T-helper 1 cell treated with Interleukin-12 subunit alpha and Interleukin-12 subunit beta and Interleukin-4 antibody, amounts not matched to agents 30 ng/mL and 1 ng/mL, for 36 hours (primary cell): ENCODE results near the gene ZNF668. TPM values are rescaled to one million over a fixed set of nuclear protein-coding genes. Genes with fewer than 3 reads are reported as not detected.
"Not testable (repeated sequence)": the region's sequence is repeated elsewhere in the genome, so short reads cannot be mapped to it uniquely, and the experiment has no call there.

Source experiments
- intact Hi-C: fragments of 100-400 bp; cut with micrococcal nuclease; formaldehyde crosslinking; loops from one replicate; pipeline ENCODE4 v1.15.1; 2024
- total RNA-seq: library from RNA; stranded (reverse); gene quantifications from 2 replicates; pipeline ENCODE4 v1.2.3, GENCODE V29; 2022

ZNF668 gene
- total RNA-seq, 1 donor from 2014 or later: 15.5 TPM

- intact Hi-C loops: no loop called here
These were observed 31.7 kb upstream of the ZNF668 start for GRCh38 chr16:31105677-31106213.

- intact Hi-C loops: not testable (repeated sequence)
These were observed 27.0 kb upstream of the ZNF668 start for GRCh38 chr16:31100876-31101641.

DNA sequence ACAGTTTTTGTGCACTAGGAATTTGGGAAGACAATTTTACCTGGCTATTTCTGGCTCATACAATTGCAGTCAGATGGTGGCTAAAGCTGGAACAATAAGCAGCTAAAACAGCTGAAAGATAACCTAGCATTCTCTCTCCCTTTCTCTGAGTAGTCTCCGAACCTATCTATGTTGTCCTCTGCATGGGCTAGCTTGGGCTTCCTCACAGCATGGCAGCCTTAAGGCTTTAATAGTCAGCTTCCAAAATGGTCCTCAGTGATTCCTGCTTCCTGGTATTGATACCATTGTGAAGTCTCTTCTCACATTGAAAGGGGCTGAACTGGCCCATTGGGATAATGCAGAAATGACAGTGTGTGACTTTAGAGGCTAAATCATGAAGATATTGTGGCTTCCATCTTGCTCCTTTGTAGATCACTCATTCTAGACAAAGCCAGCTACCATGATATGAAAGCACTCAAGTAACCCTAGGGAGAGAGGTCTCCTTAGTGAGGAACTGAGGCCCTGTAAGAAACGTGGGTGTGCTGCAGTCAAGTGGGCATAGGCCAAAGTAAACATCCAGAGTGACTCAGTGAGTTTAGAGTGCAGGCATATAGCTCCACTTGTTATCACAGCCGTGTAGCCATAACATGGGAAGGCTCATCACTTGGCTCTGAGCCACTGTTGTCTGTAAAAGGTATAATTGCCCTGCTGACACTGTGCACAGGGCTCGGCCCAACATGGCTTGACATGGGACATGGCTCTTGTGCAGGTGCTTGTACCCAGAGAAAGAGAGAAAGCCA is 26.0 kb upstream of the ZNF668 start:
- intact Hi-C loops: no loop called here

DNA sequence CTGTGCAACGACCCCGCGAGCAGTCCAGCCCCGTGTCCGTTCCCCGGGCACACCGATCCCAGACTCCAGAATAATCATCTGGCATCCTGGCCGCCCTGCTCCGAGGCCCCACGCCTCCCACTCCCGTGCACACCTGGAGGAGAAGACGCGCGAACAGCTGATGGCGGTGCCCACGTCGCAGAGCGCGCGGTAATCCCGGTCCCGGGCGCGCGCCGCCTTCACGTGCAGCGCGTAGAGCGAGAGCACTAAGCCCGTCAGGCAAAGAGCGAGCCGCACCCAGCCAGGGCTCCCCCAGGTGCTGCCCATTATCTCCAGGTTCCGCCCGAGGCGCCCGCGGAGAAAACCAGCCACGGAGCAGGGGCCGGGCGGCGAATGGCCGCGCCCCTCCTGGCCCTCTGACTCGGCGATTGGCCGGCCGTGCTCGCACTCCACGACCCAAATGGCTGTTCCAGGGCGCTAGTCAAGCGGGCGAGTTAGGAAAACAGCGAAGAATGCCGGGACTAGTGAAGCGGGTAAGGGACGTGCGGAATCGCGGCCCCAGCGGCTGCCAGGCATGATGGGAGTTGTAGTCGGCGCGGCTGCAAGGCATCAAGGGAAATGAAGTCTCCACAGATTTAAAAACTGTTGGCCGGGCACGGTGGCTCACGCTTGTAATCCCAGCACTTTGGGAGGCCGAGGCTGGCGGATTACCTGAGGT is 20.5 kb upstream of the ZNF668 start, which contains the start of gene VKORC1:
Gene VKORC1, minus strand, starts transcription at position 374 of the 697 bp plus-strand sequence. Its CDS starts 68 bp downstream, at position 306.
- intact Hi-C loops: loop anchor here (1.0 to 2.0 kb wide), 12 partner anchors 14 to 365 kb away; partner anchors contain the start of genes ARMC5, BCKDK, HSD3B7 and KAT8

- intact Hi-C loops: loop anchor here (1.0 to 2.0 kb wide), 12 partner anchors 15 to 365 kb away; partner anchors contain the start of genes ARMC5, BCKDK, HSD3B7 and KAT8
These were observed 20.0 kb upstream of the ZNF668 start for GRCh38 chr16:31094088-31094423.

- intact Hi-C loops: no loop called here
These were observed 19.2 kb upstream of the ZNF668 start for GRCh38 chr16:31093132-31093703.

- intact Hi-C loops: no loop called here
These were observed 18.3 kb upstream of the ZNF668 start for GRCh38 chr16:31092330-31092729.

GRCh38 chr16:31090540-31090939 is 16.5 kb upstream of the ZNF668 start:
- intact Hi-C loops: no loop called here

DNA sequence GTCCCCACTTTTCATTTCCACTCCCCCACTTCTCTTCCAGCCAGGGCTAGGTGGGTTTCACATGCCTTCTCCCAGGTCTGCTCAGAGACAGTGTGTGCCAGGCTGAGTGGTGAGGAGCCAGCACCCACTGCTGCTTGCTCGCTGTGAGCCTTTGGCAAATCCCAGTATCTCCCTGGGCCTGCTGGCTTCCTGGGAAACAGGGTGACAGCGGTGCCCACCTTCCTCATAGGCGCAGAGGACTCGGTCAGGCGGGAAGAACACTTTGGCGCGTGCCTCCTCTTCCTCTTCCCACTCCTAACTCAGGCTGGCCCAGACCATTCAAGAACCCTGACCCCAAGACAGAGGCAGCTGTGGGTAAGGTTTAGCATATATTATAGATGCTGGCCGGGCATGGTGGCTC is 15.2 kb upstream of the ZNF668 start:
- intact Hi-C loops: no loop called here

DNA sequence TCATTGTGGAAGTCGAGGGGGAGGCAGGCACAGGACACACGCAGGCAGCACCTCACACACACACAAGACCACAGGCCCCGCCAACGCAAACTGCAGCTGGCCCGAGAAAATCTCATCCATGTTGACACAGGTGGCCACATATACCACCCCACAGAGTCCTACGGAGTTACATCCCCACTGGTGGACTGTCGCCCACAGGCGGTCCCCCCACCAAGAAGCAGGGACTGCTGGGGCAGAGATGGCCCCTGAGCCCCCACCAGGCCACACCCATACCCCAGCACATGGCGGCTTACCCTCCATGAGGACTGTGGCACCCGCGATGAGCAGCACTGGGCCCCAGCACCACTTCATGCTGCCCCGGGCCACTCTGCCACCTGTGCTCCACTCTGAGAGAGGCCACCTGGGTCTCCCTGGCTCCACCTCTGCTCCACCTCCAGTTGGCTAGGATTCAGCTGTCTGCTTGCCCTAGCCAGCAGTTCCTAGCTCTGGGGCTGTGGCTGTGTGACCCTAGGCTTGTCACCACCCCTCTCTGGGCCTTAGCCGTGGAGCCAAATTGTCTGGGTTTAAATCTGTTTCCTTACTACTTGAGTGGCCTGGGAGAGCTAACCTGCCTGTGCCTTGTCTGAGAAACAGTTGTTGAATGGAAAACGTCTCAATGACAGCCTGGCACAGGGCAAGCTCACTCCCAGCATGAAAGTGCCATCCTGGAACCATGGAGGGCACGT is 14.6 kb upstream of the ZNF668 start, which contains the start of gene PRSS53:
Gene PRSS53, minus strand, starts transcription at position 485 of the 725 bp plus-strand sequence. Its CDS starts 134 bp downstream, at position 351.
- intact Hi-C loops: no loop called here

DNA sequence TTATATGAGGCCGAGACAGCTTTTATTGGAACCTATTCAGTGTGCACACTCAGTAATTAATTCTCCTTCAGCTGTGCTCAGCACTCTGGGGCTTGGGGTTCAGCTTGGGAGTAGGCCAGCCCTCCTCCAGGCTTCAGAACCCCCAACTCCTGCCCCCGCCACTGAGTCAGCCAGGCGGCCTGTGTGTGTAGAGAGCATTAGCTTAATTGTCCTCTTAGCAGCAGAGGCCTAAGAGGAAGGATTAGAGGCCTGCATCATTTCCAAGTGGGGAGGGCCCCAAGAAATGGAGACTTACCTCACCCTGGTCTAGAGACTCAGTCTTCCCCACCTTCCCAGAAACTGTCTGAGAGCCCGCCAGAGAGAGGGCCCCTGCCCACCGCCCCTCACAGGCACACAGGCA is 13.9 kb upstream of the ZNF668 start:
- intact Hi-C loops: no loop called here

DNA sequence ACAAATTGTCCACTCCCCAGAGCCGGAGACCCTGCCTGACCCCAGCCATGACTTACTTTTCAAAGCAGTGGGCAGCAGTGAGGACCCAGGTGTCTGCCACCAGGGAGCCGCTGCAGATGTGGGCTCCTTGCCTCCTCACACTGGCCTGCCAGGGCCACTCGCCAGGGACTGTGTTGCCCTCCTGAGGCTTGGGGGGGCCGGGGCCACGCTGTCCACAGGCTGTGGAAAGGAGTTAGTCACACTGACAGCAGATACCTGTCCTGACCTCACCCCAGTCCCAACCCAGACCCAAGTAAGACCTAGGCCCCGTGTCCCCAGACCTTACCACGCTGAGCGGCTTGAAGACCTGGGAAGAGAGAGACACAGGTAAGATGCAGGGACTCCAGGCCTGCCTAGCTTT is 13.4 kb upstream of the ZNF668 start:
- intact Hi-C loops: no loop called here

DNA sequence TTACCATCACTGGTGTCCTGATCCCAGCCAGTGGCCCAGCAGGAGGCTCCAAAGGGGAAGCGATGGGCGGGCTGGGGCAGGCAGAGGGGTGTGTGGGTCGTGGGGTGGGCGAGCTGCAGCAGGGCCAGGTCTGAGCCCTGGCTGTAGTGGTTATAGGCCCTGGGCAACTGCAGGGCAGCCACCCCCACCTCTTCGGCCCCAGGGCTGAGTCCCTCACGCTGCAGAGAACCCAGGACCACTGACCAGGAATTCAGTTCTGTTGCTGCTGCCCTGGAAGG is 12.5 kb upstream of the ZNF668 start:
- intact Hi-C loops: no loop called here

DNA sequence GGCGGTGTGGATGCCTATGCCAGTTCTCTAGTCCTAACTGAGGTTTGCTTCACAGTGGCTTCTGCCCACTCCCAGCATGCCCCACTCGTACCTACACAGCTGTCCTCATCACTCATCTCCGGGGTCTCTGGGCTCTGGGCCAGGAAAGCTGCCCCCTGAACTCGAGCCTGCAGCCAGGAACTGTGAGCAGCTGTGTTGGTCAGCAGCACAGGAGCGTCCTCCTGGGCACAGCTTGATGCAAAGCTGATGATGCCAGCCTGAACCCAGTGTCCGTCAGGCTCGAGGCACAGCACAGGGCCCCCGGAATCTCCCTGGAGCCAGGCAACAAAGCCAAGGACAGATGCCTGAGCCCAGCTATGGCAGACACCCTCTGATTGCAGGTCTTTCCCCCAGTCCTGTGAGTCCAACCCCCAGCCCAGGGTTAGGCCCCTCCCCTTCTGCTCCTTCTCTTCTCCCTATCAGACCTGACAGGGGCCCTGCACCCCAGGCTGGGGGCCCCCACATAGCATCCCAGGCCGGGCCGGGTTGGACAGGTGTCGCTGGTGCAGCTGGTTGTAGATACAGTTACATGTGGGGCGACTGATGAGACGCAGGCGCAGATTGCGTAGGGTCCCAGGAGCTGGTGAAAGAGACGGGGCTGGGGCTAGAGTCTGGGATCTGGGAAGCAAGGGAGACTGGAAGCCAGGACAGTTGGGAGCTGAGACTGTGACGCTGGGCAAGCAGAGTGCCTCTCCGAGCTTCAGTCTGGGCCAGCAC is 12.0 kb upstream of the ZNF668 start:
- intact Hi-C loops: no loop called here

- intact Hi-C loops: no loop called here
These were observed 11.4 kb upstream of the ZNF668 start for GRCh38 chr16:31085411-31085810.

DNA sequence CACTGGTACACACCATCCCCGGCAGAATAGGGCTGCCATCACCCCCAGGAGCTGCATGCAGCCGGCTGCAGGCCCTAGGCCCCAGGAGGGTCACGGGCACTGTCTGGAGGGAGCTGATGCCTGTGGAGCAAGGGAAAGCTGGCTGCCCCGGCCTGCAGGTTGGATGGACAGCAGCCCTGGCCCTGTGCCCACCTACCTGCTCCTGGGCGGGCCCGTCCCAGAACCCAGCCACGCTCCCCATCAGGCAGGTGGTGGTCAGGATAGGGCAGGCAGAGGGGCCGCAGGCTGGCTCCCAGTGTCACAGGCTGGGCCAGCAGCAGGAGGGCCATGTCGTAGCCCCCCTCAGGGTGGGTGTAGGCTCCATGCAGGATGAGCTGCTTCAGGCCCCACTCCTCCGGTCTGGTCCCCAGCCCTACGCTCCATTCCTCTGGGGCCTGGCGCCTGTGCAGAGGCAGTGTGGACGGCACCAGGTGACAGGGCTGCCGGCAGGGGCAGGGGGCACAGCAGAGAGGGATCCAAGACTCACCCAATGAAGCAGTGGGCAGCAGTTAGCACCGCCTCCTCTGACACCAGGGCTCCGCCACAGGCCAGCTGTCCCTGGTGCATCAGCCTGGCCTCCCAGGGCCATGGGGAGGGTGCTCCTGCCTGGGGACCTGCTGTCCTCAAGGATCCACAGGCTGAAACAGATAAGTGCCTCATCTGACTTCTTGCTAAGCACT is 10.7 kb upstream of the ZNF668 start:
- intact Hi-C loops: no loop called here

GRCh38 chr16:31083981-31084380 is 9.9 kb upstream of the ZNF668 start:
- intact Hi-C loops: no loop called here

- intact Hi-C loops: no loop called here
These were observed 9.5 kb upstream of the ZNF668 start for GRCh38 chr16:31083556-31083955.

- intact Hi-C loops: no loop called here
These were observed 9.0 kb upstream of the ZNF668 start for GRCh38 chr16:31083081-31083480.
